OCI-LY7 (cell line): Measurements from ENCODE around the gene NPM1. TPM values are rescaled to one million over a fixed set of nuclear protein-coding genes. Genes with fewer than 3 reads are reported as not detected.

Source experiments
- BruUV-seq: library from RNA; stranded (reverse); fragments of 400-500 nt; replicated peaks from 2 replicates; lab custom pipeline; 2021; lab: Mats Ljungman, UMichigan
- CTCF ChIA-PET: fragments of 300-600 bp; sonication (Branson Sonifier 250); formaldehyde crosslinking; loops from one replicate; lab custom pipeline; 2022; ENCODE audit warnings: antibody characterized with exemption; ENCODE audit not compliant: unreplicated experiment; lab: Charles Lee
- POLR2A ChIA-PET: fragments of 300-600 bp; sonication (Branson Sonifier 250); formaldehyde crosslinking; loops from one replicate; lab custom pipeline; 2022; ENCODE audit warnings: antibody characterized with exemption; lab: Charles Lee
- DNase-seq: peaks from one replicate; pipeline ENCODE4 v3.0.0-alpha.2; 2015; ENCODE audit warnings: low spot score
- H2AFZ ChIP-seq: fragments of 200-600 bp; sonication (generic), shearing (Covaris generic); 2 replicates; pipeline ENCODE4 v1.6.1; 2014; ENCODE audit warnings: mild to moderate bottlenecking, antibody characterized with exemption, low read length, moderate library complexity
- H3K27ac ChIP-seq: fragments of 200-600 bp; sonication (generic); 2 replicates; pipeline ENCODE4 v1.5.1; 2014; ENCODE audit warnings: mixed run types, low read depth, mild to moderate bottlenecking, moderate library complexity, low read length, inconsistent platforms; ENCODE audit not compliant: poor library complexity, severe bottlenecking
- H3K36me3 ChIP-seq: fragments of 200-600 bp; sonication (generic); 2 replicates; pipeline ENCODE4 v1.6.1; 2014; ENCODE audit warnings: mild to moderate bottlenecking, antibody characterized with exemption, low read length, moderate library complexity, mixed read lengths; ENCODE audit not compliant: insufficient read depth
- H3K4me1 ChIP-seq: fragments of 200-600 bp; sonication (generic); 2 replicates; pipeline ENCODE4 v1.5.1; 2014; ENCODE audit warnings: mild to moderate bottlenecking, low read length; ENCODE audit not compliant: insufficient read depth, poor library complexity, severe bottlenecking
- H3K4me2 ChIP-seq: fragments of 200-600 bp; sonication (generic); 2 replicates; pipeline ENCODE4 v1.6.1; 2014; ENCODE audit warnings: mild to moderate bottlenecking, low read length
- H3K4me3 ChIP-seq: fragments of 200-600 bp; sonication (generic); 2 replicates; pipeline ENCODE4 v1.5.1; 2014; ENCODE audit warnings: mild to moderate bottlenecking, low read depth, low read length; ENCODE audit not compliant: poor library complexity, severe bottlenecking
- H3K79me2 ChIP-seq: fragments of 200-600 bp; sonication (generic); 2 replicates; pipeline ENCODE4 v1.6.1; 2016; ENCODE audit warnings: low read depth, mild to moderate bottlenecking, low read length, moderate library complexity, mixed read lengths; ENCODE audit not compliant: insufficient read depth
- H3K9me2 ChIP-seq: fragments of 200-600 bp; sonication (generic); 2 replicates; pipeline ENCODE4 v1.6.1; 2016; ENCODE audit warnings: mild to moderate bottlenecking, low read length, mixed read lengths; ENCODE audit not compliant: insufficient read depth
- H3K9me3 ChIP-seq: fragments of 200-600 bp; sonication (generic); 2 replicates; pipeline ENCODE4 v1.6.1; 2014; ENCODE audit warnings: mild to moderate bottlenecking, mixed run types, low read length, mixed read lengths
- H4K20me1 ChIP-seq: fragments of 200-600 bp; sonication (generic); 2 replicates; pipeline ENCODE4 v1.6.1; 2014; ENCODE audit warnings: mild to moderate bottlenecking, antibody characterized with exemption, low read length, moderate library complexity, mixed read lengths; ENCODE audit not compliant: insufficient read depth
- EZH2phosphoT487 ChIP-seq: fragments of 200-600 bp; sonication (generic); IDR thresholded peaks from 2 replicates; pipeline ENCODE4 v1.6.1; 2018; ENCODE audit warnings: low read depth, borderline replicate concordance, mild to moderate bottlenecking, mixed run types, antibody characterized with exemption, low read length, moderate library complexity, mixed read lengths
- intact Hi-C: fragments of 100-400 bp; cut with micrococcal nuclease; formaldehyde crosslinking; loops from one replicate; pipeline ENCODE4 v1.10.0; 2022; ENCODE audit not compliant: unreplicated experiment
- total RNA-seq, 2 experiments: library from RNA; depleted of rRNA in 1 of 2; stranded (reverse); fragments of >200 nt in 1 of 2; shearing (Covaris generic) in 1 of 2; gene quantifications; 2 replicates each; pipeline ENCODE4 v1.2.3, GENCODE V29; 2014 to 2022
- TF ChIP-seq, protein P1 (sequence below): fragments of 200-600 bp; sonication (generic); conservative IDR thresholded peaks from 2 replicates; pipeline ENCODE4 v1.5.1; 2014; ENCODE audit warnings: mild to moderate bottlenecking, antibody characterized with exemption, low read length, moderate library complexity, mixed read lengths

NPM1 gene
- total RNA-seq, 2 experiments from 2014 or later: 1,091 to 2,027 TPM

DNA sequence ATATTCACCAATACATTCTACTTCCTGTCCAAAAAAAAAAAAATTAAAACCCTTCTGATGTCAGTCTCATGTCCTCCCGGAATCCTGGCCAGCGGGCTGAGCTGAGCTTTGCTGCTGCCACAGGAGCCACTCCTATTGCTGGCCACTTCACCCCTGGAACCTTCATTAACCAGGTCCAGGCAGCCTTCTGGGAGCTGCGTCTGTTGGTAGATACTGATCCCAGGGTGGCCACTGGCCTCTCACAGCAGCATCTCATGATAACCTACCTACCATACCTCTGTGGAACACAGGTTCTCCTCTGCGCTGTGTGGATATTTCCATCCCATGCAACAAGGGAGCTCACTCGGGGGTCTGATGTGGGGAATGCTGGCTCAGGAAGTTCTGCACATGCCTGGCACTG is 21.0 kb upstream of the NPM1 start:
- POLR2A ChIA-PET: interaction anchor here (0.6 kb wide), 1 partner anchor 15 kb away, joined by 3 read pairs; no protein-coding TSS in a partner anchor
- H4K20me1 ChIP-seq: no peaks in the 10 kb centered on the region
- no peak for TF ChIP-seq EZH2phosphoT487
- TF ChIP-seq, protein P1, sequence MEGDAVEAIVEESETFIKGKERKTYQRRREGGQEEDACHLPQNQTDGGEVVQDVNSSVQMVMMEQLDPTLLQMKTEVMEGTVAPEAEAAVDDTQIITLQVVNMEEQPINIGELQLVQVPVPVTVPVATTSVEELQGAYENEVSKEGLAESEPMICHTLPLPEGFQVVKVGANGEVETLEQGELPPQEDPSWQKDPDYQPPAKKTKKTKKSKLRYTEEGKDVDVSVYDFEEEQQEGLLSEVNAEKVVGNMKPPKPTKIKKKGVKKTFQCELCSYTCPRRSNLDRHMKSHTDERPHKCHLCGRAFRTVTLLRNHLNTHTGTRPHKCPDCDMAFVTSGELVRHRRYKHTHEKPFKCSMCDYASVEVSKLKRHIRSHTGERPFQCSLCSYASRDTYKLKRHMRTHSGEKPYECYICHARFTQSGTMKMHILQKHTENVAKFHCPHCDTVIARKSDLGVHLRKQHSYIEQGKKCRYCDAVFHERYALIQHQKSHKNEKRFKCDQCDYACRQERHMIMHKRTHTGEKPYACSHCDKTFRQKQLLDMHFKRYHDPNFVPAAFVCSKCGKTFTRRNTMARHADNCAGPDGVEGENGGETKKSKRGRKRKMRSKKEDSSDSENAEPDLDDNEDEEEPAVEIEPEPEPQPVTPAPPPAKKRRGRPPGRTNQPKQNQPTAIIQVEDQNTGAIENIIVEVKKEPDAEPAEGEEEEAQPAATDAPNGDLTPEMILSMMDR: no peak
- H3K79me2 ChIP-seq: no peaks in the 10 kb centered on the region
- intact Hi-C loops: no loop called here
- H3K36me3 ChIP-seq: no peaks in the 10 kb centered on the region
- no TSS peak for BruUV-seq
- no peak for DNase-seq
- H3K4me2 ChIP-seq: no peak overlapping the region
- H3K4me1 ChIP-seq: no peaks in the 10 kb centered on the region
- no peak overlapping the region for H3K4me3 ChIP-seq
- H3K27ac ChIP-seq: no peak overlapping the region
- CTCF ChIA-PET: interaction anchor here (0.6 kb wide), 1 partner anchor 28 kb away, joined by 3 read pairs; no protein-coding TSS in a partner anchor
- H3K9me2 ChIP-seq: no peaks in the 10 kb centered on the region
- H2AFZ ChIP-seq: no peak overlapping the region
- H3K9me3 ChIP-seq: no peaks in the 10 kb centered on the region

DNA sequence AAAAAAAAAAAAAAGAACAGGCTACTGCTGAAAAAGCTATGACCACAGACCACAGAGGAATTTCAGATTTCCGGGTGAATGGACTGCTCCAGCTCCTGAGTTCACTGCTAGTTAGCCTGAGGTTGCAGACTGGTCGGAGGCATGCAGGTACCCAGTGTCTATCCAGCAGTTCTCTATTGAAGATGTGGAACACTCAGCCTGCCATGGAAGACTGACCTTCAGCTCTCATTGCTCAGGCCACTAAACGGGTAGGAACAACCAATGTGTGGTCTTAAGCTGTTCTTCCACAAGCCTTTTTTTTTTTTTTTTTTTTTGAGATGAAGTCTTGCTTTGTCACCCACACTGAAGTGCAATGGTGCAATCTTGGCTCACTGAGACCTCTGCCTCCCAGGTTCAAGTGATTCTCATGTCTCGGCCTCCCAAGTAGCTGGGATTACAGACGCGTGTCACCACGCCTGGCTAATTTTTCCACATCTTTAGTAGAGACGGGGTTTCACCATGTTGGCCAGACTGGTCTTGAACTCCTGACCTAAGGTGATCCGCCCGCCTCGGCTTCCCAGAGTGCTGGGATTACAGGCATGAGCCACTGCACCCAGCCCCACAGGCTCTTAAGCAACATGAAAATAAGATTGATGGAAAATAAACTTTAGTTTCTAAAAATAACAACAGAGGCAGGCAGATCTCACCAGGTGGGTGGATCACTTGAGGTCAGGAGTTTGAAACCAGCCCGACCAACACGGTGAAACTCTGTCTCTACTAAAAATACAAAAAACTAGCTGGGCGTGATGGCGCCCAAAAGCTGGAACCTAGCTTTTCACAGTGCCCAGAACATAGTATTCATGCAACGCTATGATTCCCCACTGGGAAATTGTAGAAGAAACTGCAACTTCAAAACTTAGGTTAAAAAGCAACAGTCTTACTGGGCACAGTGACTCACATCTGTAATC is 20.0 kb upstream of the NPM1 start:
- TF ChIP-seq EZH2phosphoT487: no peak
- TF ChIP-seq, protein P1: no peak
- H3K4me3 ChIP-seq: no peak overlapping the region
- no peaks in the 10 kb centered on the region for H3K9me3 ChIP-seq
- POLR2A ChIA-PET: interaction anchor here (0.6 kb wide), 1 partner anchor 14 kb away, joined by 3 read pairs; no protein-coding TSS in a partner anchor
- no peak overlapping the region for H2AFZ ChIP-seq
- H3K79me2 ChIP-seq: no peaks in the 10 kb centered on the region
- no peak overlapping the region for H3K27ac ChIP-seq
- no peak for DNase-seq
- H4K20me1 ChIP-seq: no peaks in the 10 kb centered on the region
- H3K4me2 ChIP-seq: no peak overlapping the region
- H3K9me2 ChIP-seq: no peaks in the 10 kb centered on the region
- no peaks in the 10 kb centered on the region for H3K4me1 ChIP-seq
- CTCF ChIA-PET: no interaction called here
- H3K36me3 ChIP-seq: no peaks in the 10 kb centered on the region
- intact Hi-C loops: no loop called here
- no TSS peak for BruUV-seq

DNA sequence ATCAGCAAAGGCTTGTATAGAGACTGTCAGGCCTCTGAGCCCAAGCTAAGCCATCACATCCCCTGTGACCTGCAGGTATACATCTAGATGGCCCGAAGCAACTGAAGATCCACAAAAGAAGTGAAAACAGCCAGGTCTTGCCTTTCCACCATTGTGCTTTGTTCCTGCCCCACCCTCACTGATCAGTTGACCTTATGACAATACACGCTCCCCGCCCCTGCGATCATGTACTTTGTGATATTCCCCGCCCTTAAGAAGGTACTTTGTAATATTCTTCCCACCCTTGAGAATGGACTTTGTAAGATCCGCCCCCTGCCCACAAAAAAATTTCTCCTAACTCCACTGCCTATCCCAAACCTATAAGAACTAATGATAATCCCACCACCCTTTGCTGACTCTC is 18.6 kb upstream of the NPM1 start:
- no peak overlapping the region for H3K4me2 ChIP-seq
- ChIA-PET CTCF (no interaction called here), POLR2A (no interaction called here)
- no peaks in the 10 kb centered on the region for H3K9me2 ChIP-seq
- no peak overlapping the region for H2AFZ ChIP-seq
- TF ChIP-seq, protein P1: no peak
- no peak for TF ChIP-seq EZH2phosphoT487
- DNase-seq: no peak
- intact Hi-C loops: no loop called here
- H3K9me3 ChIP-seq: no peaks in the 10 kb centered on the region
- H3K4me1 ChIP-seq: no peaks in the 10 kb centered on the region
- H3K79me2 ChIP-seq: no peaks in the 10 kb centered on the region
- no peaks in the 10 kb centered on the region for H4K20me1 ChIP-seq
- H3K4me3 ChIP-seq: no peak overlapping the region
- no peaks in the 10 kb centered on the region for H3K36me3 ChIP-seq
- no TSS peak for BruUV-seq
- no peak overlapping the region for H3K27ac ChIP-seq
